HepG2 (cell line): ENCODE data around the gene KEL.

Experiments
- CTCF ChIP-seq: sonication (generic); formaldehyde crosslinking; IDR thresholded peaks from 2 replicates; pipeline ENCODE4 v1.5.0; 2020; ENCODE audit warnings: mild to moderate bottlenecking, missing genetic modification reagents, moderate library complexity
- EP300 ChIP-seq, 3 experiments: sonication (generic) in 1 of 3; formaldehyde crosslinking in 1 of 3; IDR thresholded peaks; 2 replicates each; pipeline versions ENCODE4 v1.5.1 to v1.6.1; 2011 to 2020; ENCODE audit warnings: low read depth in 2 of 3, low read length in 2 of 3, borderline replicate concordance in 1 of 3, improper control_type of control experiment in 1 of 3, mild to moderate bottlenecking in 1 of 3, missing genetic modification reagents in 1 of 3, moderate library complexity in 1 of 3
- FIP1L1 ChIP-seq: fragments of 200-400 bp; formaldehyde crosslinking; IDR thresholded peaks from 2 replicates; pipeline ENCODE4 v1.6.1; 2018; ENCODE audit warnings: low read depth, mild to moderate bottlenecking, low read length, moderate library complexity, borderline replicate concordance; ENCODE audit not compliant: insufficient read depth
- GATAD2A ChIP-seq: IDR thresholded peaks from 2 replicates; pipeline ENCODE4 v1.6.1; 2016
- HCFC1 ChIP-seq: fragments of 150-350 bp; IDR thresholded peaks from 2 replicates; pipeline ENCODE4 v1.6.1; 2014; ENCODE audit warnings: low read depth, low read length
- MBNL3 ChIP-seq: fragments of 250-450 bp; sonication (Bioruptor Pico); conservative IDR thresholded peaks from 2 replicates; pipeline ENCODE4 v1.8.0; 2022; ENCODE audit warnings: mild to moderate bottlenecking, inconsistent platforms
- ZBTB21 ChIP-seq: sonication (generic); formaldehyde crosslinking; IDR thresholded peaks from 2 replicates; pipeline ENCODE4 v1.4.0; 2020; ENCODE audit warnings: missing genetic modification reagents
- ZFP62 ChIP-seq: sonication (generic); formaldehyde crosslinking; IDR thresholded peaks from 2 replicates; pipeline ENCODE4 v1.4.0; 2020; ENCODE audit warnings: missing genetic modification reagents

- TF ChIP-seq ZBTB21 (CRISPR knock-in tag): no peak
- TF ChIP-seq EP300 (IDR thresholded peaks at IDR 0.05; ENCODE audit: low read depth in 2 of 2, low read length in 2 of 2): no peak
- no peak for TF ChIP-seq EP300 (CRISPR knock-in tag; IDR thresholded peaks at IDR 0.05; ENCODE audit: borderline replicate concordance)
- TF ChIP-seq CTCF (CRISPR knock-in tag): no peak
- TF ChIP-seq ZFP62 (CRISPR knock-in tag): no peak
- TF ChIP-seq FIP1L1: no peak
- no peak for TF ChIP-seq MBNL3
- TF ChIP-seq HCFC1: no peak
- TF ChIP-seq GATAD2A: no peak
Observed at GRCh38 chr7:143002106-143002505, 39.9 kb upstream of the KEL start.
